ENCODE data around the gene NEDD4L.

The NEDD4L gene

GRCh38 chr18:58359218-58359617 lies 315.2 kb downstream of the NEDD4L start:
- Histone ChIP-seq H3K36me3 (ENCODE audit: insufficient read depth, low read depth, low read length) (peaks cover 22% of the 10 kb centered on the region), H3K9me3 (ENCODE audit: insufficient read depth, low read depth, low read length) (no peaks in the 10 kb centered on the region), H3K27ac (ENCODE audit: low read length) (no peak overlapping the region), H3K4me1 (ENCODE audit: insufficient read depth, low read length) (peaks cover 18% of the 10 kb centered on the region), H3K4me3 (ENCODE audit: low read length) (no peak overlapping the region), H3K27me3 (ENCODE audit: insufficient read depth, low read length) (no peaks in the 10 kb centered on the region), H3K9ac (ENCODE audit: low read depth, low read length) (no peak overlapping the region)

GRCh38 chr18:58359620-58360019 lies 315.6 kb downstream of the NEDD4L start:
- Histone ChIP-seq H3K27ac (ENCODE audit: low read length) (no peak overlapping the region), H3K27me3 (ENCODE audit: insufficient read depth, low read length) (no peaks in the 10 kb centered on the region), H3K9ac (ENCODE audit: low read depth, low read length) (no peak overlapping the region), H3K9me3 (ENCODE audit: insufficient read depth, low read depth, low read length) (no peaks in the 10 kb centered on the region), H3K4me1 (ENCODE audit: insufficient read depth, low read length) (peaks cover 14% of the 10 kb centered on the region), H3K4me3 (ENCODE audit: low read length) (no peak overlapping the region), H3K36me3 (ENCODE audit: insufficient read depth, low read depth, low read length) (peaks cover 25% of the 10 kb centered on the region)

GRCh38 chr18:58360324-58360723 lies 316.3 kb downstream of the NEDD4L start:
- H3K27ac ChIP-seq (ENCODE audit: low read length): no peak overlapping the region
- H3K4me3 ChIP-seq (ENCODE audit: low read length): no peak overlapping the region
- H3K27me3 ChIP-seq (ENCODE audit: insufficient read depth, low read length): no peaks in the 10 kb centered on the region
- no peaks in the 10 kb centered on the region for H3K9me3 ChIP-seq (ENCODE audit: insufficient read depth, low read depth, low read length)
- H3K9ac ChIP-seq (ENCODE audit: low read depth, low read length): no peak overlapping the region
- H3K4me1 ChIP-seq (ENCODE audit: insufficient read depth, low read length): peaks cover 6% of the 10 kb centered on the region
- peaks cover 31% of the 10 kb centered on the region for H3K36me3 ChIP-seq (ENCODE audit: insufficient read depth, low read depth, low read length)

- H3K27ac ChIP-seq (ENCODE audit: low read length): no peak overlapping the region
- peaks cover 40% of the 10 kb centered on the region for H3K36me3 ChIP-seq (ENCODE audit: insufficient read depth, low read depth, low read length)
- H3K27me3 ChIP-seq (ENCODE audit: insufficient read depth, low read length): no peaks in the 10 kb centered on the region
- peaks cover 4% of the 10 kb centered on the region; the same call in 1 of the 2 replicates for H3K4me1 ChIP-seq (ENCODE audit: insufficient read depth, low read length)
- H3K9ac ChIP-seq (ENCODE audit: low read depth, low read length): no peak overlapping the region
- no peaks in the 10 kb centered on the region for H3K9me3 ChIP-seq (ENCODE audit: insufficient read depth, low read depth, low read length)
- no peak overlapping the region for H3K4me3 ChIP-seq (ENCODE audit: low read length)
These were observed 317.2 kb downstream of the NEDD4L start for GRCh38 chr18:58361212-58361611.

GRCh38 chr18:58362027-58362575 lies 318.1 kb downstream of the NEDD4L start:
- peaks cover 45% of the 10 kb centered on the region for H3K36me3 ChIP-seq (ENCODE audit: insufficient read depth, low read depth, low read length)
- no peaks in the 10 kb centered on the region for H3K9me3 ChIP-seq (ENCODE audit: insufficient read depth, low read depth, low read length)
- peaks cover 4% of the 10 kb centered on the region; the same call in 1 of the 2 replicates for H3K4me1 ChIP-seq (ENCODE audit: insufficient read depth, low read length)
- H3K9ac ChIP-seq (ENCODE audit: low read depth, low read length): no peak overlapping the region
- no peak overlapping the region for H3K27ac ChIP-seq (ENCODE audit: low read length)
- H3K27me3 ChIP-seq (ENCODE audit: insufficient read depth, low read length): no peaks in the 10 kb centered on the region
- H3K4me3 ChIP-seq (ENCODE audit: low read length): no peak overlapping the region

GRCh38 chr18:58362829-58363271 lies 318.8 kb downstream of the NEDD4L start:
- Histone ChIP-seq H3K9me3 (ENCODE audit: insufficient read depth, low read depth, low read length) (no peaks in the 10 kb centered on the region), H3K4me1 (ENCODE audit: insufficient read depth, low read length) (peaks cover 4% of the 10 kb centered on the region; the same call in 1 of the 2 replicates), H3K36me3 (ENCODE audit: insufficient read depth, low read depth, low read length) (peaks cover 43% of the 10 kb centered on the region), H3K27me3 (ENCODE audit: insufficient read depth, low read length) (no peaks in the 10 kb centered on the region), H3K9ac (ENCODE audit: low read depth, low read length) (no peak overlapping the region), H3K4me3 (ENCODE audit: low read length) (no peak overlapping the region), H3K27ac (ENCODE audit: low read length) (no peak overlapping the region)

- Histone ChIP-seq H3K36me3 (ENCODE audit: insufficient read depth, low read depth, low read length) (peaks cover 47% of the 10 kb centered on the region), H3K4me1 (ENCODE audit: insufficient read depth, low read length) (peaks cover 4% of the 10 kb centered on the region; the same call in 1 of the 2 replicates), H3K9ac (ENCODE audit: low read depth, low read length) (no peak overlapping the region), H3K9me3 (ENCODE audit: insufficient read depth, low read depth, low read length) (no peaks in the 10 kb centered on the region), H3K4me3 (ENCODE audit: low read length) (no peak overlapping the region), H3K27ac (ENCODE audit: low read length) (no peak overlapping the region), H3K27me3 (ENCODE audit: insufficient read depth, low read length) (no peaks in the 10 kb centered on the region)
These were observed 319.9 kb downstream of the NEDD4L start for GRCh38 chr18:58363767-58364540.

- H3K9me3 ChIP-seq (ENCODE audit: insufficient read depth, low read depth, low read length): no peaks in the 10 kb centered on the region
- H3K27ac ChIP-seq (ENCODE audit: low read length): no peak overlapping the region
- no peak overlapping the region for H3K9ac ChIP-seq (ENCODE audit: low read depth, low read length)
- H3K27me3 ChIP-seq (ENCODE audit: insufficient read depth, low read length): no peaks in the 10 kb centered on the region
- H3K36me3 ChIP-seq (ENCODE audit: insufficient read depth, low read depth, low read length): peaks cover 55% of the 10 kb centered on the region
- no peaks in the 10 kb centered on the region for H3K4me1 ChIP-seq (ENCODE audit: insufficient read depth, low read length)
- H3K4me3 ChIP-seq (ENCODE audit: low read length): no peak overlapping the region
These were observed 321.0 kb downstream of the NEDD4L start for GRCh38 chr18:58364876-58365528.

GRCh38 chr18:58367425-58368140 lies 323.6 kb downstream of the NEDD4L start:
- H3K36me3 ChIP-seq (ENCODE audit: insufficient read depth, low read depth, low read length): peaks cover 73% of the 10 kb centered on the region
- H3K9ac ChIP-seq (ENCODE audit: low read depth, low read length): no peak overlapping the region
- no peaks in the 10 kb centered on the region for H3K4me1 ChIP-seq (ENCODE audit: insufficient read depth, low read length)
- H3K27me3 ChIP-seq (ENCODE audit: insufficient read depth, low read length): no peaks in the 10 kb centered on the region
- H3K9me3 ChIP-seq (ENCODE audit: insufficient read depth, low read depth, low read length): no peaks in the 10 kb centered on the region
- no peak overlapping the region for H3K4me3 ChIP-seq (ENCODE audit: low read length)
- no peak overlapping the region for H3K27ac ChIP-seq (ENCODE audit: low read length)

GRCh38 chr18:58369616-58370015 lies 325.6 kb downstream of the NEDD4L start:
- no peaks in the 10 kb centered on the region for H3K4me1 ChIP-seq (ENCODE audit: insufficient read depth, low read length)
- H3K9ac ChIP-seq (ENCODE audit: low read depth, low read length): no peak overlapping the region
- H3K4me3 ChIP-seq (ENCODE audit: low read length): no peak overlapping the region
- no peak overlapping the region for H3K27ac ChIP-seq (ENCODE audit: low read length)
- no peaks in the 10 kb centered on the region for H3K9me3 ChIP-seq (ENCODE audit: insufficient read depth, low read depth, low read length)
- peaks cover 88% of the 10 kb centered on the region for H3K36me3 ChIP-seq (ENCODE audit: insufficient read depth, low read depth, low read length)
- no peaks in the 10 kb centered on the region for H3K27me3 ChIP-seq (ENCODE audit: insufficient read depth, low read length)

GRCh38 chr18:58370038-58370580 lies 326.1 kb downstream of the NEDD4L start:
- Histone ChIP-seq H3K4me3 (ENCODE audit: low read length) (no peak overlapping the region), H3K27ac (ENCODE audit: low read length) (no peak overlapping the region), H3K36me3 (ENCODE audit: insufficient read depth, low read depth, low read length) (peaks cover 89% of the 10 kb centered on the region)

More at GRCh38 chr18:58370038-58370580, 326.1 kb downstream of the NEDD4L start:
- Histone ChIP-seq H3K9me3 (ENCODE audit: insufficient read depth, low read depth, low read length) (no peaks in the 10 kb centered on the region), H3K9ac (ENCODE audit: low read depth, low read length) (no peak overlapping the region), H3K27me3 (ENCODE audit: insufficient read depth, low read length) (no peaks in the 10 kb centered on the region), H3K4me1 (ENCODE audit: insufficient read depth, low read length) (no peaks in the 10 kb centered on the region)
